ENCODE measurements around the gene GALNT17.

Gene GALNT17

DNA sequence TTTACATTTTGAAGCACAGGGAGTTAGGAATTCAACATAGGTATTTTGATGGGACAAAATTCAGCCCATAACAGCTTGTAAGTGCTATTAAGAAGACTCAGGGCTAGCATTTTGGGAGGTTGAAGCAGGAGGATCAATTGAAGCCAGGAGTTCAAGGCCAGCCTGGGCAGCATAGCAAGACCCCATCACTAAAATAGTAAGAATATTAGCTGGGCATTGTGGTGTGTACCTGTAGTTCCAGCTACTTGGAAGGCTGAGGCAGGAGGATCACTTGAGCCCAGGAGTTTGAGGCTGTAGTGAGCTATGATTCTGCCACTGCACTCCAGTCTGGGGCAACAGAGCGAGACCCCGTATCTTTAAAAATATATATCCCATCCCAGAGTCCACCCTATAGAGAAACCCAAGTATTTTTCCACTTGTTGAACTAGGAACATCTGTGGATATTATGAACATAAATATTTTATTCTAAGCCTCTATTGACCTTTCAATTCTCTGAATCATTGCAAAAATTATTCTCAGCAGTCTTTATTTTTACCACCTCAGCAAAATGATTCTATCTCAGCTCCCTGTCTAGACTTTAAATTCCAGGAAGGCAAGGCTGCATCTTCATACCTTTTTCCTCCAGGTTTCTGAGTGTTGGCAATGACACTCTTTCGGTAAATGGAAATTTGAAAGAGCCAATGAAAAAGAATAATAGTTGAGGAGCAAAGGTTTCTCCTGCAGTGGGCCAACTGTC is 181.0 kb downstream of the GALNT17 start:
- Histone ChIP-seq H3K9me3 (ENCODE audit: control insufficient read depth in 5 of 5, low read length in 5 of 5) (peaks cover 0 to 9% (median 7%) of the 10 kb centered on the region in 5 donors), H3K9ac (ENCODE audit: low read length in 5 of 5) (no peak overlapping the region), H3K4me3 (ENCODE audit: low read depth in 1 of 5, low read length in 5 of 5) (no peak overlapping the region), H3K27ac (ENCODE audit: low read depth, low read length) (no peak overlapping the region), H3K27me3 (ENCODE audit: control insufficient read depth in 5 of 5, insufficient read depth in 4 of 5, low read length in 5 of 5) (no peaks in the 10 kb centered on the region), H3K36me3 (ENCODE audit: control insufficient read depth in 5 of 5, insufficient read depth in 5 of 5, low read length in 5 of 5) (no peaks in the 10 kb centered on the region), H3K4me1 (ENCODE audit: control insufficient read depth in 5 of 5, insufficient read depth in 5 of 5, low read length in 5 of 5) (no peaks in the 10 kb centered on the region)

DNA sequence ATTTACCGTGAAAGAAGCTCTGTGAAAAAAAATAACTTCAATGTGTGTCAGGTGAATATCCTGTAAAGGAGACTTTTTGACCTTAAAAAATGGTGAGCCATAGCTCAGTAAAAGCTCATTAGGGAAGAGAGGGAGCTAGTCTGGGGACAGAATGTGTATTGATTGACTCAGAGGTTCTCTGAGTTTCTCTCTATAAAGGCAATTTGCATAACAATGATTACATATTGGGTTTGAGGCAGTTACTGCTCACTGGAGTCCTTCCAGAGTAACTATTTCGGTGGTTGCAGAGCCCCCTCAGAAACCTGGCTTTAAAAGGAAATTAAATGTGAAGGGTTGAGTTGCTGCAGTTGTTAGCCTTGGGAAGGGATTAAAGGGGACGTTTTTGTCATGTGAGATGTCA is 181.6 kb downstream of the GALNT17 start:
- Histone ChIP-seq H3K27me3 (ENCODE audit: control insufficient read depth in 5 of 5, insufficient read depth in 4 of 5, low read length in 5 of 5) (no peaks in the 10 kb centered on the region), H3K4me3 (ENCODE audit: low read depth in 1 of 5, low read length in 5 of 5) (no peak overlapping the region), H3K27ac (ENCODE audit: low read depth, low read length) (no peak overlapping the region), H3K9me3 (ENCODE audit: control insufficient read depth in 5 of 5, low read length in 5 of 5) (peaks cover 0 to 9% (median 7%) of the 10 kb centered on the region in 5 donors), H3K36me3 (ENCODE audit: control insufficient read depth in 5 of 5, insufficient read depth in 5 of 5, low read length in 5 of 5) (no peaks in the 10 kb centered on the region), H3K9ac (ENCODE audit: low read length in 5 of 5) (no peak overlapping the region), H3K4me1 (ENCODE audit: control insufficient read depth in 5 of 5, insufficient read depth in 5 of 5, low read length in 5 of 5) (no peaks in the 10 kb centered on the region)

DNA sequence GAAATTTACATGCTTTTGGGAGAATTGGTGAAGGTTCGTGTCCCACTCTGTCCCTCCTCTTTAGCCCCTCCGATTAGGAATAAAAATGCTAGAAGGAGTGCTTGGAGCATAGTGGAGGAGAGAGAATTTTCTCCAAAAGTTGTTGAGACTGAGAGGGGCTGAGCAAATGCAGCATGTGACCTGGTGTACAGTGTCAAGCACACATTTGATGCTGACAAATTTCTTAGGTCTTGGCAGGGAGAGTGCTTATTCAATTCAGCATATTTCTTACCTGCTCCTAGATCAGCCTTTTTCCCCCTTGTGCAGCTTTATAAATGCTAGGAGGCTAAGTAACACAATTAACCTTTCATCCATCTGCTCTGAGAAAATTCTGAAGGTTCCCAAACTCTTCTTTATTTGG is 189.0 kb downstream of the GALNT17 start:
- H3K4me1 ChIP-seq (ENCODE audit: control insufficient read depth in 5 of 5, insufficient read depth in 5 of 5, low read length in 5 of 5) = no peaks in the 10 kb centered on the region

DNA sequence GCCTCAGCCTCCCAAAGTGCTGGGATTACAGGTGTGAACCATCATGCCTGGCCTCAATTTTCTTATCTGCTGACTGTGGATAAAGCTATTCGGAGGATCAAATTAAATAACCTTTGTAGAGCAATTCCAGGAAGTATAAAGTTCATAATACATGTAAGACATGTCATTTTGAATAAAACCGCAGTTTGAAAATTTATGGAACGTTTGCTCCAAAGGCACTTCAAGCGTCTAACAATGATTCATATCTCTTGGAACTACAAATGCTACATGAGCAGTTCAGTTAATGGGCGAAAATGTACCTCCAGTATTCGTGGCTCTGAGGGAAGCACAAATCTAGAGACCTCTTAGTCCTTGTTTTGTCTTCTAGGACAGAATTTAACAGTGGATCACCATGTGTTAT is 190.3 kb downstream of the GALNT17 start:
- Histone ChIP-seq H3K4me3 (ENCODE audit: low read depth in 1 of 5, low read length in 5 of 5) (no peak overlapping the region), H3K36me3 (ENCODE audit: control insufficient read depth in 5 of 5, insufficient read depth in 5 of 5, low read length in 5 of 5) (no peaks in the 10 kb centered on the region), H3K4me1 (ENCODE audit: control insufficient read depth in 5 of 5, insufficient read depth in 5 of 5, low read length in 5 of 5) (no peaks in the 10 kb centered on the region), H3K9me3 (ENCODE audit: control insufficient read depth in 5 of 5, low read length in 5 of 5) (peaks cover 0 to 2% (median 0%) of the 10 kb centered on the region in 5 donors), H3K27me3 (ENCODE audit: control insufficient read depth in 5 of 5, insufficient read depth in 4 of 5, low read length in 5 of 5) (no peaks in the 10 kb centered on the region), H3K27ac (ENCODE audit: low read depth, low read length) (no peak overlapping the region), H3K9ac (ENCODE audit: low read length in 5 of 5) (no peak overlapping the region)

More for the DNA sequence above, 189.0 kb downstream of the GALNT17 start:
- Histone ChIP-seq H3K9me3 (ENCODE audit: control insufficient read depth in 5 of 5, low read length in 5 of 5) (peaks cover 0 to 2% (median 0%) of the 10 kb centered on the region in 5 donors), H3K27ac (ENCODE audit: low read depth, low read length) (no peak overlapping the region), H3K9ac (ENCODE audit: low read length in 5 of 5) (no peak overlapping the region), H3K27me3 (ENCODE audit: control insufficient read depth in 5 of 5, insufficient read depth in 4 of 5, low read length in 5 of 5) (no peaks in the 10 kb centered on the region), H3K36me3 (ENCODE audit: control insufficient read depth in 5 of 5, insufficient read depth in 5 of 5, low read length in 5 of 5) (no peaks in the 10 kb centered on the region), H3K4me3 (ENCODE audit: low read depth in 1 of 5, low read length in 5 of 5) (no peak overlapping the region)

DNA sequence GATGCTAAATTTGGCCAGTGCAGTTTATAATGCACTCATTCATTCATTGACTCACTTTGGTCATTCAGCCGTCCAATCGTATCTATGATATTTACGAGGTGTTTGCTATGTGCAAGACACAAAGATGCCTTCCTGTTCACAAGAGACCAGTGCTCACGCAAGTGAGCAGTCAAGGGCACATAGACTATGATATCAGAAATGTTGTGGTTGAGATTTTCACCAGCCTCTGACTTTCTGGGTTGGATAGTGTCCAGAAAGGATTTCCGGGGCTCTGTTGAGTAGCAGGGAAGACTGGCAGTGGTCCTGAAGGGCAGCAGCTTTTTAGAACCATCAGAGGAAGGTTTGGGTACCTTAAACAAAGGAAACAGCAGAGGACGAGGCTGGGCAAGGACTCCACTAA is 191.8 kb downstream of the GALNT17 start:
- Histone ChIP-seq H3K4me1 (ENCODE audit: control insufficient read depth in 5 of 5, insufficient read depth in 5 of 5, low read length in 5 of 5) (no peaks in the 10 kb centered on the region), H3K27me3 (ENCODE audit: control insufficient read depth in 5 of 5, insufficient read depth in 4 of 5, low read length in 5 of 5) (no peaks in the 10 kb centered on the region), H3K9ac (ENCODE audit: low read length in 5 of 5) (no peak overlapping the region), H3K27ac (ENCODE audit: low read depth, low read length) (no peak overlapping the region), H3K9me3 (ENCODE audit: control insufficient read depth in 5 of 5, low read length in 5 of 5) (peaks cover 0 to 2% (median 0%) of the 10 kb centered on the region in 5 donors), H3K36me3 (ENCODE audit: control insufficient read depth in 5 of 5, insufficient read depth in 5 of 5, low read length in 5 of 5) (no peaks in the 10 kb centered on the region), H3K4me3 (ENCODE audit: low read depth in 1 of 5, low read length in 5 of 5) (no peak overlapping the region)

DNA sequence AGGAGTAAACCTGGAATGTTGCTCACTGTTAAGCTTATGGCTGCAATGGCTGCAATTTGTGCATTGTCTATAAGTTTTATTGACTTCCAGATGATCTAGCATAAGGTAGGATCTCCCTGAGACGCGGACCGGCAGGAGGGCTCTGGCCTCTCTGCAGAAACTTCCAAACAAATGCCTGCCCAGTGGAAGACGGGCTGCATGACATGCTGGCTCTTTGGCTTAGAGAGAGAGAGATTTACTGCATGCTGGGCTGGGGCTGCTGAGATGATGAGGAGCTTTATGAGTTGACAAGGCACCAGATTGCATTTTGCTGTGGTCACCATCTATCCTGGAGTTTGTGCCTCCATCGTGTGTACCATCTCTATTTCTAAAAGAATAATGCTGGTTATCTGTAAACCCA is 193.2 kb downstream of the GALNT17 start:
- Histone ChIP-seq H3K4me1 (ENCODE audit: control insufficient read depth in 5 of 5, insufficient read depth in 5 of 5, low read length in 5 of 5) (no peaks in the 10 kb centered on the region), H3K27me3 (ENCODE audit: control insufficient read depth in 5 of 5, insufficient read depth in 4 of 5, low read length in 5 of 5) (no peaks in the 10 kb centered on the region), H3K9me3 (ENCODE audit: control insufficient read depth in 5 of 5, low read length in 5 of 5) (peaks cover 0 to 2% (median 0%) of the 10 kb centered on the region in 5 donors), H3K9ac (ENCODE audit: low read length in 5 of 5) (no peak overlapping the region), H3K27ac (ENCODE audit: low read depth, low read length) (no peak overlapping the region), H3K4me3 (ENCODE audit: low read depth in 1 of 5, low read length in 5 of 5) (no peak overlapping the region), H3K36me3 (ENCODE audit: control insufficient read depth in 5 of 5, insufficient read depth in 5 of 5, low read length in 5 of 5) (no peaks in the 10 kb centered on the region)

DNA sequence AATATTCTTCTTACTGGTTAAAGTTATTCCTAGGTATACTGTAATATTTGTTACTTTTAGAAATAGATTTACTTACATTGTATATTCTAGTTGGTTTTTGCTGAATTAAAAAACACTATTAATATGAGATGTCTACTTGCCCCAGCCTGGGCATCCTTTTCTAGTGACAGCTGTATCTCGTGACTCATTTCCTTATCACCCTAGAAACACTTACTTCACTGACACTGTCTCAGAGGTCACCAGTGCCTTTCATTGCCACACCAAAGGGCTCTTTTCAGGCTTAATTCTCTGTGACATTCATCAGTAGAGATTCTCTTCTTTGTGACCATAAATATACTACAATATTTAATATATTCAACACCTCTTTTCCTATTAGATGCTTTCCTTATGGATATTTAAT is 194.7 kb downstream of the GALNT17 start:
- no peak overlapping the region for H3K9ac ChIP-seq (ENCODE audit: low read length in 5 of 5)
- no peak overlapping the region for H3K27ac ChIP-seq (ENCODE audit: low read depth, low read length)
- no peaks in the 10 kb centered on the region for H3K36me3 ChIP-seq (ENCODE audit: control insufficient read depth in 5 of 5, insufficient read depth in 5 of 5, low read length in 5 of 5)
- H3K27me3 ChIP-seq (ENCODE audit: control insufficient read depth in 5 of 5, insufficient read depth in 4 of 5, low read length in 5 of 5) = no peaks in the 10 kb centered on the region
- H3K9me3 ChIP-seq (ENCODE audit: control insufficient read depth in 5 of 5, low read length in 5 of 5) = peaks cover 0 to 2% (median 0%) of the 10 kb centered on the region in 5 donors
- no peak overlapping the region for H3K4me3 ChIP-seq (ENCODE audit: low read depth in 1 of 5, low read length in 5 of 5)
- H3K4me1 ChIP-seq (ENCODE audit: control insufficient read depth in 5 of 5, insufficient read depth in 5 of 5, low read length in 5 of 5) = no peaks in the 10 kb centered on the region

DNA sequence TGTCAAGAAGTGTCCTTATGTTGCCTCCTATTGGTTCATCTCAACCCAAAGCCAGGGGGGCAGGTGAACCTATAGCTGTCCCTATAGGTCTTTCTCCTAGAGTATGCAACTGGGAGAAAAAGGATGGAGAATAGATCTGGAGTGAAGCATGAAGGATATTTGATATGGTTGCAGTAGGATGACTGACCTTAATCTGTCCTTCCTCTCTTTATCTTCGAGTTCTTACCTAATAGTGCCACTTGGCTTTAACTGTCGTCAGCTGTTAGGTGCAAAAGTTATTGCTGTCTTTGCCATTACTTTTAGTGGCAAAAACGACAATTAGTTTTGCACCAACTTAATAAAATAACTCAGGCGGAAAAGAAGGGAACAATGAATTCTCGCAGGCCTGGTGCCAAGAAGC is 196.0 kb downstream of the GALNT17 start:
- H3K9me3 ChIP-seq (ENCODE audit: control insufficient read depth in 5 of 5, low read length in 5 of 5) = no peaks in the 10 kb centered on the region
- no peaks in the 10 kb centered on the region for H3K36me3 ChIP-seq (ENCODE audit: control insufficient read depth in 5 of 5, insufficient read depth in 5 of 5, low read length in 5 of 5)
- H3K9ac ChIP-seq (ENCODE audit: low read length in 5 of 5) = no peak overlapping the region
- H3K4me1 ChIP-seq (ENCODE audit: control insufficient read depth in 5 of 5, insufficient read depth in 5 of 5, low read length in 5 of 5) = no peaks in the 10 kb centered on the region
- H3K27me3 ChIP-seq (ENCODE audit: control insufficient read depth in 5 of 5, insufficient read depth in 4 of 5, low read length in 5 of 5) = no peaks in the 10 kb centered on the region
- no peak overlapping the region for H3K27ac ChIP-seq (ENCODE audit: low read depth, low read length)
- no peak overlapping the region for H3K4me3 ChIP-seq (ENCODE audit: low read depth in 1 of 5, low read length in 5 of 5)

DNA sequence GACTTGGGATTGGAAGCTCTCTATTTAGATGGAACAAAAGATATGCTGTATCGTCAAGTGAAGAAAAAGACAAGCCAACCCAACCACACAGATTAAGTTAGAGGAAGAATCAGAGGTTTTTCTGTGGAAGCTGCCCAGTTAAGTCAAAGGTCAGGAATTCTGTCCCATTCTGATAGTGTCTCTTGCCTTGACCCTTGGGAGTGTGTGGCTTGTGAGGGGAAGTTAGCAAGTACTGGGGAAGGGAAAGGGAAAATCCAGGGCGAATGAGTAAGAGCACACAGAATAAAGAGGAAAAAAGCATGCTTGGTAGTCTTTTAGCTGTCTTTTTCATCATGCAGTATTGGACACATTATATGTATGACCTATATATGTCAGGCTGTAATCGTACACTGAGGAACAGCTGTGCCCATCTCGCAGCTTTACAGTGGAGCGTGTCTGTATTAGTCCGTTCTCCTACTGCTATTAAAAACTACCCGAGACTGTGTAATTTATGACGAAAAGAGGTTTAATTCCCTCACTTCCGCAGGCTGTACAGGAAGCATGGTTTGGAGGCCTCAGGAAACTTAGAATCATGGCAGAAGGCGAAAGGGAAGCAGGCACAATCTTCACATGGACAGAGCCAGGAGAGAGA is 197.2 kb downstream of the GALNT17 start:
- no peaks in the 10 kb centered on the region for H3K9me3 ChIP-seq (ENCODE audit: control insufficient read depth in 5 of 5, low read length in 5 of 5)
- no peaks in the 10 kb centered on the region for H3K36me3 ChIP-seq (ENCODE audit: control insufficient read depth in 5 of 5, insufficient read depth in 5 of 5, low read length in 5 of 5)
- H3K4me3 ChIP-seq (ENCODE audit: low read depth in 1 of 5, low read length in 5 of 5) = no peak overlapping the region
- no peaks in the 10 kb centered on the region for H3K4me1 ChIP-seq (ENCODE audit: control insufficient read depth in 5 of 5, insufficient read depth in 5 of 5, low read length in 5 of 5)
- no peak overlapping the region for H3K9ac ChIP-seq (ENCODE audit: low read length in 5 of 5)
- no peaks in the 10 kb centered on the region for H3K27me3 ChIP-seq (ENCODE audit: control insufficient read depth in 5 of 5, insufficient read depth in 4 of 5, low read length in 5 of 5)
- no peak overlapping the region for H3K27ac ChIP-seq (ENCODE audit: low read depth, low read length)

DNA sequence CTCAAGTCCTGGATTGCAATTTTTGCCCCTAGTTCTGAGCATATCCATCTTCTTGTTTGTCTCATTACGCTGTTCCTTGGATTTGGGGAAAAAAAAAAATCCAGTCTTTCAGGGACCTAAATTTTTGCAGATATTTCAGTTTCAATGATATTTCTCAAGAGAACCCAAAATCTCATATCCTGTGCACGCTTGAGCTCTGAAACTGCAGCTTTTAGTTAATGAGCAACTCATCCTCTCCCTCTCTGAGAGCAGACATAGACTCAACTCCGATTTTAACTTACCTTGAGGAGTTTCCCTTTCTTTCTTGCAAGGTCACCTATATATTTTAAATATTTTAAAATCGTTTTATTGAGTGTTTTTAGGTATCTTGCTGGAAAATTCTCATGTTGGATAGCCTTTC is 200.3 kb downstream of the GALNT17 start:
- no peaks in the 10 kb centered on the region for H3K36me3 ChIP-seq (ENCODE audit: control insufficient read depth in 5 of 5, insufficient read depth in 5 of 5, low read length in 5 of 5)
- no peak overlapping the region for H3K27ac ChIP-seq (ENCODE audit: low read depth, low read length)
- H3K4me3 ChIP-seq (ENCODE audit: low read depth in 1 of 5, low read length in 5 of 5) = no peak overlapping the region
- no peaks in the 10 kb centered on the region for H3K9me3 ChIP-seq (ENCODE audit: control insufficient read depth in 5 of 5, low read length in 5 of 5)
- H3K4me1 ChIP-seq (ENCODE audit: control insufficient read depth in 5 of 5, insufficient read depth in 5 of 5, low read length in 5 of 5) = no peaks in the 10 kb centered on the region
- H3K9ac ChIP-seq (ENCODE audit: low read length in 5 of 5) = no peak overlapping the region
- no peaks in the 10 kb centered on the region for H3K27me3 ChIP-seq (ENCODE audit: control insufficient read depth in 5 of 5, insufficient read depth in 4 of 5, low read length in 5 of 5)

All from subcutaneous abdominal adipose tissue (tissue), 5 donors.